Measurements from ENCODE around the gene GRM8.

GRM8 gene

GRCh38 chr7:126698446-126698845, 554.3 kb downstream of the GRM8 start:
- H3K4me3 ChIP-seq (ENCODE audit: control insufficient read depth, low read depth, low read length): no peak overlapping the region
- DNase-seq (ENCODE audit: low read depth): no peak
- TF ChIP-seq, protein P1, sequence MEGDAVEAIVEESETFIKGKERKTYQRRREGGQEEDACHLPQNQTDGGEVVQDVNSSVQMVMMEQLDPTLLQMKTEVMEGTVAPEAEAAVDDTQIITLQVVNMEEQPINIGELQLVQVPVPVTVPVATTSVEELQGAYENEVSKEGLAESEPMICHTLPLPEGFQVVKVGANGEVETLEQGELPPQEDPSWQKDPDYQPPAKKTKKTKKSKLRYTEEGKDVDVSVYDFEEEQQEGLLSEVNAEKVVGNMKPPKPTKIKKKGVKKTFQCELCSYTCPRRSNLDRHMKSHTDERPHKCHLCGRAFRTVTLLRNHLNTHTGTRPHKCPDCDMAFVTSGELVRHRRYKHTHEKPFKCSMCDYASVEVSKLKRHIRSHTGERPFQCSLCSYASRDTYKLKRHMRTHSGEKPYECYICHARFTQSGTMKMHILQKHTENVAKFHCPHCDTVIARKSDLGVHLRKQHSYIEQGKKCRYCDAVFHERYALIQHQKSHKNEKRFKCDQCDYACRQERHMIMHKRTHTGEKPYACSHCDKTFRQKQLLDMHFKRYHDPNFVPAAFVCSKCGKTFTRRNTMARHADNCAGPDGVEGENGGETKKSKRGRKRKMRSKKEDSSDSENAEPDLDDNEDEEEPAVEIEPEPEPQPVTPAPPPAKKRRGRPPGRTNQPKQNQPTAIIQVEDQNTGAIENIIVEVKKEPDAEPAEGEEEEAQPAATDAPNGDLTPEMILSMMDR (conservative IDR thresholded peaks at IDR 0.05; ENCODE audit: control insufficient read depth, insufficient read depth, low read depth, low read length): no peak

- no peak overlapping the region for H3K4me3 ChIP-seq (ENCODE audit: control insufficient read depth, low read depth, low read length)
- TF ChIP-seq, protein P1 (conservative IDR thresholded peaks at IDR 0.05; ENCODE audit: control insufficient read depth, insufficient read depth, low read depth, low read length): no peak
Measured at GRCh38 chr7:126696256-126697038, 556.3 kb downstream of the GRM8 start.

DNA sequence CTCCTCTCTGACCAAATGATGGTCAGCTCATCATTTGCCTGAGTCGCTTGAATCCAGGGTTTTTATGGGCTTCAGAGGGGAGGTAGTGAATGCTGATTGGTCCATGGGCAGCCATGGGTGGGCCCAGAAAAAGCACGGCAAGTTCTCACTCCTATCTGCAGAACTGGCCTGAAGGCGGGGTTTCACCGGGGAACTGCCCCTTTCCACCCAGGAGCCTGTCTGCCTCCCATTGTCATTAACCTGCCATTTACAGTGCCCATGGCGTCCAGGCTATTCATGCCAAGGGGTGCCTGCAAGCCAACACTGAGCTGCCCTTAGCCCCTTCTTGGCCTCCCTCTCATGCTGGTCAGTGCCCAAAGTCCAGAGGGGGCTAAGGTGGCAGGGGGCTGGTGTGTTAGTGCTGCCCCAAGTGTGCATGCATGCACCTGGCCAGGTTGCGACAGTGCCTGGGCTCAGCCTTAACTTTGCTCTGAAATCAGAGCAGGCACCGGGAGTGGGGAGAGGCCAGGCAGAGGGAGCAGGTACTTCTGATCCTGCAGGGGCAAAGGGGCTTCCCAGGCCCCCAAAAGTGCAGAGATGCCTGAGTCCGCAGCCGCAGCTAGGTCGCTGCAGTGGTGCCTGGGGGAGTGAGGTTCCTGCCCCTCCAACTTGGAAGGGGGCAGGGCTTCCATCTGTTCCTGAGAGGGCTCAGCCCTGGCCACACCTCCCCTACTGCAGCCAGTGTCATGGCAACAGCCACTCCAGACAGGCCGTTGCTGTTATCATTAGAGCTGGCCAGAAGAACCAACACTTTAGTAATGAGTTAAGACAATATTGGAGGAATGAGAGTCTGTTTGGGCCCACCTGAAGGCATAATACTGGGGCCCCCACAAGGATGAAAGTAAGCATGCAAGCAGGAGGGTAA, 561.6 kb downstream of the GRM8 start:
- TF ChIP-seq, protein P1 (conservative IDR thresholded peaks at IDR 0.05; ENCODE audit: control insufficient read depth, insufficient read depth, low read depth, low read length): no peak
- H3K4me3 ChIP-seq (ENCODE audit: control insufficient read depth, low read depth, low read length): no peak overlapping the region
- no peak for DNase-seq (ENCODE audit: low read depth)

More at GRCh38 chr7:126696256-126697038, 556.3 kb downstream of the GRM8 start:
- no peak for DNase-seq (ENCODE audit: low read depth)

DNA sequence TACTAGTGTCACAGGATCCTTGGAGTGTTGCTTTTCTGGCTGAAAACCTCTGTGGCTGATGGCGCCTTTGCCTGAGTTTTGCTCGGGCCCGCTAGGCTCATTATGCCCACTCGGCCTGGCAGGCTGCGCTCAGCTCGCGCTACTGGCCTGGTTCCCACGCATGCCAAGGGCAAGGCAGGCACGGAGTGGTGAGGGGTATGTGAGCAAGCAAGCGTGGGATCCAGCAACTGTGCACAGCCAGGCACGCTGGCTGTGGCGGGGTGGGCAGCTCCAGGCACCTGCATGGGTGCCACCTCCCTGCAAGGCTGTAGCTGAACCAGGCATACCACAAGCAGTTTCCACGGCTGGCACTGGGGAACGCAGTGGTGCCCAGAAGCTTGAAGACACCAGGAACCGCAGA, 562.6 kb downstream of the GRM8 start:
- DNase-seq (ENCODE audit: low read depth): no peak
- H3K4me3 ChIP-seq (ENCODE audit: control insufficient read depth, low read depth, low read length): no peak overlapping the region
- TF ChIP-seq, protein P1 (conservative IDR thresholded peaks at IDR 0.05; ENCODE audit: control insufficient read depth, insufficient read depth, low read depth, low read length): no peak

- TF ChIP-seq, protein P1 (conservative IDR thresholded peaks at IDR 0.05; ENCODE audit: control insufficient read depth, insufficient read depth, low read depth, low read length): no peak
- DNase-seq (ENCODE audit: low read depth): no peak
- no peak overlapping the region for H3K4me3 ChIP-seq (ENCODE audit: control insufficient read depth, low read depth, low read length)
Measured at GRCh38 chr7:126689037-126689436, 563.7 kb downstream of the GRM8 start.

GRCh38 chr7:126686474-126686873, 566.3 kb downstream of the GRM8 start:
- no peak for DNase-seq (ENCODE audit: low read depth)
- no peak overlapping the region for H3K4me3 ChIP-seq (ENCODE audit: control insufficient read depth, low read depth, low read length)
- TF ChIP-seq, protein P1 (conservative IDR thresholded peaks at IDR 0.05; ENCODE audit: control insufficient read depth, insufficient read depth, low read depth, low read length): no peak
